HepG2 (cell line): Measurements from ENCODE around the gene GPR162. TPM values are rescaled to one million over a fixed set of nuclear protein-coding genes. Genes with fewer than 3 reads are reported as not detected.

Experiments
- ATAC-seq: fragments of 200-7000 bp; cut with Tn5 transposase; 3 replicates; pipeline ENCODE4 v1.9.1; 2020; ENCODE audit warnings: mild to moderate bottlenecking, moderate library complexity
- BruUV-seq: library from RNA; stranded (reverse); fragments of 400-500 nt; replicated peaks from 2 replicates; lab custom pipeline; 2021; lab: Mats Ljungman, UMichigan
- CTCF ChIA-PET: fragments of 300-600 bp; formaldehyde crosslinking; extraction: SDS; loops from one replicate; lab custom pipeline; 2021; ENCODE audit warnings: low total read pairs, inconsistent platforms, low intra/inter-chr PET ratio; lab: Yijun Ruan, JAX
- POLR2A ChIA-PET: fragments of 350-600 bp; sonication (Branson Sonifier 250); formaldehyde crosslinking; loops from one replicate; lab custom pipeline; 2020; ENCODE audit warnings: antibody characterized with exemption, inconsistent platforms; lab: Yijun Ruan, JAX
- DNase-seq: peaks from one replicate; pipeline ENCODE4 v3.0.0-alpha.2; 2015; ENCODE audit warnings: low spot score
- FAIRE-seq: peaks from 3 replicates; lab custom pipeline; 2011; peaks lifted over from hg19 to GRCh38; lab: Jason Lieb, UNC
- H2AFZ ChIP-seq: one replicate; pipeline ENCODE4 v1.6.1; 2011; ENCODE audit warnings: low read length, inconsistent platforms
- H3K27ac ChIP-seq: fragments of 300-600 bp; 3 replicates; pipeline ENCODE4 v1.8.0; 2011; ENCODE audit warnings: mixed run types, mild to moderate bottlenecking, mixed read lengths, low read length, inconsistent platforms; ENCODE audit not compliant: insufficient read depth; ENCODE audit errors: extremely low read length
- H3K27me3 ChIP-seq, 2 experiments: fragments of 200-600 bp in 1 of 2; 2 replicates in 1 of 2; 3 replicates in 1 of 2; pipeline versions ENCODE4 v1.6.0 to v1.8.0; 2011; ENCODE audit warnings: low read length in 2 of 2, mild to moderate bottlenecking in 2 of 2, moderate library complexity in 2 of 2, inconsistent platforms in 1 of 2; ENCODE audit not compliant: insufficient read depth in 2 of 2, control insufficient read depth in 1 of 2
- H3K36me3 ChIP-seq, 2 experiments: fragments of 200-600 bp in 1 of 2; replicated peaks in 1 of 2; 2 replicates in 1 of 2; 3 replicates in 1 of 2; pipeline versions ENCODE4 v1.5.1 to v1.8.0; 2011; ENCODE audit warnings: low read length in 2 of 2, inconsistent platforms in 1 of 2; ENCODE audit not compliant: insufficient read depth in 2 of 2, control insufficient read depth in 1 of 2
- H3K4me1 ChIP-seq: 2 replicates; pipeline ENCODE4 v1.5.1; 2012; ENCODE audit warnings: low read length, inconsistent platforms; ENCODE audit not compliant: insufficient read depth
- H3K4me2 ChIP-seq: 2 replicates; pipeline ENCODE4 v1.6.0; 2011; ENCODE audit warnings: low read depth, low read length, inconsistent platforms
- H3K4me3 ChIP-seq, 3 experiments: fragments of 200-600 bp in 1 of 3; sonication (generic), shearing (Covaris generic) in 1 of 3; replicated peaks in 1 of 3; 2 replicates each; pipeline ENCODE4 v1.5.1; 2011 to 2016; ENCODE audit warnings: low read length in 3 of 3, inconsistent platforms in 2 of 3, low read depth in 2 of 3, mild to moderate bottlenecking in 2 of 3, control low read depth in 1 of 3, mixed read lengths in 1 of 3; ENCODE audit not compliant: insufficient read depth in 1 of 3
- H3K79me2 ChIP-seq: one replicate; pipeline ENCODE4 v1.6.1; 2011; ENCODE audit warnings: low read length, inconsistent platforms; ENCODE audit not compliant: insufficient read depth
- H3K9ac ChIP-seq: 2 replicates; pipeline ENCODE4 v1.6.0; 2011; ENCODE audit warnings: mild to moderate bottlenecking, low read depth, low read length, inconsistent platforms; ENCODE audit not compliant: insufficient read depth
- H3K9me3 ChIP-seq: 2 replicates; pipeline ENCODE4 v1.5.1; 2012; ENCODE audit warnings: mild to moderate bottlenecking, low read length
- H4K20me1 ChIP-seq: 2 replicates; pipeline ENCODE4 v1.6.0; 2011; ENCODE audit warnings: inconsistent platforms, mild to moderate bottlenecking, low read length, moderate library complexity; ENCODE audit not compliant: insufficient read depth
- ARNT ChIP-seq: fragments of 450-650 bp; IDR thresholded peaks from 2 replicates; pipeline ENCODE4 v1.6.1; 2017
- MED8 ChIP-seq: sonication (generic); formaldehyde crosslinking; IDR thresholded peaks from 2 replicates; pipeline ENCODE4 v1.8.1; 2023; ENCODE audit warnings: mild to moderate bottlenecking, missing genetic modification reagents; ENCODE audit not compliant: insufficient replicate concordance
- MIER2 ChIP-seq: IDR thresholded peaks from 2 replicates; pipeline ENCODE4 v1.6.1; 2016; ENCODE audit warnings: missing biosample characterization, missing genetic modification reagents
- PCBP1 ChIP-seq: fragments of 200-400 bp; formaldehyde crosslinking; IDR thresholded peaks from 2 replicates; pipeline ENCODE4 v1.6.1; 2017; ENCODE audit warnings: mild to moderate bottlenecking, low read depth, low read length, borderline replicate concordance
- PPARG ChIP-seq: conservative IDR thresholded peaks from 2 replicates; pipeline ENCODE4 v1.6.1; 2016; ENCODE audit warnings: missing biosample characterization, missing genetic modification reagents
- RAD21 ChIP-seq: fragments of 450-650 bp; formaldehyde crosslinking; IDR thresholded peaks from 2 replicates; pipeline ENCODE4 v1.5.0; 2020; ENCODE audit warnings: mild to moderate bottlenecking
- YY1 ChIP-seq: IDR thresholded peaks from 2 replicates; pipeline ENCODE4 v1.6.1; 2011; ENCODE audit warnings: low read length, low read depth, moderate library complexity, mild to moderate bottlenecking; ENCODE audit not compliant: insufficient read depth, insufficient replicate concordance
- ZKSCAN5 ChIP-seq: sonication (generic); formaldehyde crosslinking; IDR thresholded peaks from 2 replicates; pipeline ENCODE4 v1.5.1; 2020; ENCODE audit warnings: mild to moderate bottlenecking, missing genetic modification reagents
- ZNF101 ChIP-seq: sonication (generic); formaldehyde crosslinking; IDR thresholded peaks from 2 replicates; pipeline ENCODE4 v1.4.0; 2020; ENCODE audit warnings: mild to moderate bottlenecking, low read depth, missing genetic modification reagents, borderline replicate concordance
- ZNF441 ChIP-seq: sonication (generic); formaldehyde crosslinking; IDR thresholded peaks from 2 replicates; pipeline ENCODE4 v1.7.0; 2021; ENCODE audit warnings: missing genetic modification reagents, borderline replicate concordance
- ZNF75D ChIP-seq: sonication (generic); formaldehyde crosslinking; IDR thresholded peaks from 2 replicates; pipeline ENCODE4 v1.8.1; 2023; ENCODE audit warnings: missing genetic modification reagents, mild to moderate bottlenecking, borderline replicate concordance
- WGBS: methylation state at CpG from one replicate; pipeline ENCODE4 v1.1.6; 2017; ENCODE audit warnings: low lambda C conversion rate; 5-methylcytosine and 5-hydroxymethylcytosine counted together
- in situ Hi-C: cut with HindIII; loops from 2 replicates; pipeline ENCODE4 v1.10.0; 2017; ENCODE audit warnings: low pct_unique_long_range_greater_than_20kb; ENCODE audit not compliant: extremely low pct_ligation_motif_present
- intact Hi-C: fragments of 100-400 bp; cut with micrococcal nuclease; formaldehyde crosslinking; loops from one replicate; pipeline ENCODE4 v1.10.0; 2022; ENCODE audit not compliant: unreplicated experiment
- polyA plus RNA-seq, 8 experiments: library from polyadenylated mRNA; depleted of rRNA in 3 of 8; stranded (reverse) in 7 of 8; unstranded in 1 of 8; fragments of >200 nt; fragmentation: Illumina TruSeq in 4 of 8; extraction: Trizol in 4 of 8; gene quantifications; 2 replicates each; pipeline versions ENCODE4 v1.2.1 to v1.2.3, GENCODE V29; 2011 to 2016; ENCODE audit warnings: low read depth in 4 of 8, missing spikeins in 1 of 8, mixed read lengths in 1 of 8; ENCODE audit not compliant: insufficient read depth in 1 of 8
- total RNA-seq, 5 experiments: library from RNA; depleted of rRNA; stranded (reverse); fragments of >200 nt; fragmentation: Illumina TruSeq; extraction: Trizol; gene quantifications; 2 replicates each; pipeline ENCODE4 v1.2.3, GENCODE V29; 2016; ENCODE audit warnings: low read depth in 1 of 5
- TF ChIP-seq, protein P1 (sequence below): IDR thresholded peaks from 2 replicates; pipeline ENCODE4 v1.6.1; 2018; ENCODE audit warnings: missing genetic modification reagents
- TF ChIP-seq, protein P2 (sequence below): IDR thresholded peaks from 2 replicates; pipeline ENCODE4 v1.6.1; 2016; ENCODE audit warnings: control low read depth

Gene GPR162
- total and polyA plus RNA-seq, 2 of the 13 experiments (the other 11 are each of a cell fraction or from before 2014, with no cell fraction given), result 0.08 TPM; not detected in 1

DNA sequence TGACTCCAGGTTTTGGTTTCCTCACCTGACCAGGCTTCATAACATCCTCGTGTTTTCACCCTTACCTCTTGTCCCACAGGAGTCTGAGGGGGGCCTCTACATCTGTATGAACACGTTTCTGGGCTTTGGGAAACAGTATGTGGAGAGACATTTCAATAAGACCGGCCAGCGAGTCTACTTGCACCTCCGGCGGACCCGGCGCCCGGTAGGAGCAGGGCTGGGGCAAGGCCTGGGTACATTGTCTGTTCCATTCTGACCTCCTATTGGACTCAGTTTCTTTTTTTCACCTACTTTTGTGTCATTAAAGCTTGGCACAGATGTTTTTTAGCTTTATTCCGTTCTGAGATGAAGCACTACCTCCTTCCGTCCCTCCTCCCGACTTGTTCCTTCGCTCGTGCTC is 33.7 kb downstream of the GPR162 start:
- POLR2A ChIA-PET, result interaction anchor here (0.9 to 5.2 kb wide), 2 partner anchors 12 to 18 kb away, joined by 3 to 132 read pairs; partner anchors contain the start of genes SPSB2 and TPI1
- no TSS peak for BruUV-seq
- no peak overlapping the region for H3K4me2 ChIP-seq
- 95% methylated on average over 14 of the region's 14 CpGs for WGBS
- peaks cover 23 to 52% of the 10 kb centered on the region in 2 experiments for H3K36me3 ChIP-seq
- in situ Hi-C loops (no loop called here), intact Hi-C loops (no loop called here)
- FAIRE-seq, result no peak
- CTCF ChIA-PET, result no interaction called here
- H3K9me3 ChIP-seq, result no peaks in the 10 kb centered on the region
- H3K27me3 ChIP-seq, result no peaks in the 10 kb centered on the region
- TF ChIP-seq ARNT, result no peak
- TF ChIP-seq PCBP1, result no peak
- no peak for TF ChIP-seq MED8 (CRISPR knock-in tag)
- TF ChIP-seq ZKSCAN5 (CRISPR knock-in tag), result no peak
- TF ChIP-seq ZNF441 (CRISPR knock-in tag), result no peak
- TF ChIP-seq RAD21 (CRISPR knock-in tag), result no peak
- TF ChIP-seq ZNF101 (CRISPR knock-in tag), result no peak
- TF ChIP-seq YY1, result no peak
- H3K9ac ChIP-seq, result no peak overlapping the region
- no peak overlapping the region for H3K27ac ChIP-seq
- no peak for DNase-seq
- H3K79me2 ChIP-seq, result peaks cover 28% of the 10 kb centered on the region
- H2AFZ ChIP-seq, result no peak overlapping the region
- no peak overlapping the region for H3K4me3 ChIP-seq
- H3K4me1 ChIP-seq, result peaks cover 22% of the 10 kb centered on the region
- ATAC-seq, result no peak
- no peaks in the 10 kb centered on the region; the same call in 1 of the 2 replicates for H4K20me1 ChIP-seq

DNA sequence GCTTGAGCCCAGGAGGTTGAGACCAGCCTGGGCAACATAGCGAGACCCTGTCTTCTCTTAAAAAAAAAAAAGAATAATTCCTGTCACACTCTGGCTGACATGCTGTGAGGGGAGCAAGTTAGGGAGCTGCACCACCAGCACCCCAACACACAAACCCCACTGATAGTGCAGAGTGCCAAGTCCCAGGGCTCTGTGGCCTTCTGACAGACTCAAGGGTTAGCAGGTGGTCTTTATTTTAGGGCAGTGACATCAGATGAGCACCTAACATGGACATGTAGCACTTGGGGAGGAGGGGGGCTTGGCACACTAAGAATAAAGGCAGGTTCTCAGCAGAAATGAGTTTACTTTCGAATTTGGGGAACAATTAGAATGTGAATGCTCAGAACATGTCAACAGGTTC is 37.2 kb downstream of the GPR162 start:
- CTCF ChIA-PET, result no interaction called here
- no peak overlapping the region for H3K4me2 ChIP-seq
- no peaks in the 10 kb centered on the region for H4K20me1 ChIP-seq
- H3K4me1 ChIP-seq, result peaks cover 9% of the 10 kb centered on the region
- H3K27me3 ChIP-seq, result no peaks in the 10 kb centered on the region
- ATAC-seq (no peak), DNase-seq (no peak), FAIRE-seq (no peak)
- peaks cover 43 to 84% of the 10 kb centered on the region in 2 experiments for H3K36me3 ChIP-seq
- intact Hi-C loops, result no loop called here
- no TSS peak for BruUV-seq
- TF ChIP-seq, protein P1, sequence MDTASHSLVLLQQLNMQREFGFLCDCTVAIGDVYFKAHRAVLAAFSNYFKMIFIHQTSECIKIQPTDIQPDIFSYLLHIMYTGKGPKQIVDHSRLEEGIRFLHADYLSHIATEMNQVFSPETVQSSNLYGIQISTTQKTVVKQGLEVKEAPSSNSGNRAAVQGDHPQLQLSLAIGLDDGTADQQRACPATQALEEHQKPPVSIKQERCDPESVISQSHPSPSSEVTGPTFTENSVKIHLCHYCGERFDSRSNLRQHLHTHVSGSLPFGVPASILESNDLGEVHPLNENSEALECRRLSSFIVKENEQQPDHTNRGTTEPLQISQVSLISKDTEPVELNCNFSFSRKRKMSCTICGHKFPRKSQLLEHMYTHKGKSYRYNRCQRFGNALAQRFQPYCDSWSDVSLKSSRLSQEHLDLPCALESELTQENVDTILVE (CRISPR knock-in tag), result no peak
- no peak for TF ChIP-seq ZNF75D
- no peak for TF ChIP-seq PPARG
- TF ChIP-seq, protein P2, sequence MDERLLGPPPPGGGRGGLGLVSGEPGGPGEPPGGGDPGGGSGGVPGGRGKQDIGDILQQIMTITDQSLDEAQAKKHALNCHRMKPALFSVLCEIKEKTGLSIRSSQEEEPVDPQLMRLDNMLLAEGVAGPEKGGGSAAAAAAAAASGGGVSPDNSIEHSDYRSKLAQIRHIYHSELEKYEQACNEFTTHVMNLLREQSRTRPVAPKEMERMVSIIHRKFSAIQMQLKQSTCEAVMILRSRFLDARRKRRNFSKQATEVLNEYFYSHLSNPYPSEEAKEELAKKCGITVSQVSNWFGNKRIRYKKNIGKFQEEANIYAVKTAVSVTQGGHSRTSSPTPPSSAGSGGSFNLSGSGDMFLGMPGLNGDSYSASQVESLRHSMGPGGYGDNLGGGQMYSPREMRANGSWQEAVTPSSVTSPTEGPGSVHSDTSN (CRISPR knock-in tag), result no peak
- TF ChIP-seq MIER2 (CRISPR knock-in tag), result no peak
- POLR2A ChIA-PET, result no interaction called here
- H3K4me3 ChIP-seq, result no peak overlapping the region
- in situ Hi-C loops, result no loop called here
- no peaks in the 10 kb centered on the region for H3K9me3 ChIP-seq
- H3K9ac ChIP-seq, result no peak overlapping the region
- peaks cover 11% of the 10 kb centered on the region for H3K79me2 ChIP-seq
- H2AFZ ChIP-seq, result no peak overlapping the region
- no peak overlapping the region for H3K27ac ChIP-seq
- WGBS, result 100% methylated on average over 2 of the region's 2 CpGs
